Mammary epithelial cell (primary cell): ENCODE results near the gene CCL11.

ENCODE experiments used
- CTCF ChIP-seq, 2 donors: IDR thresholded peaks in 1 of 2; conservative IDR thresholded peaks in 1 of 2; 2 replicates each; pipeline ENCODE4 v1.5.1; 2011 to 2012; ENCODE audit warnings: inconsistent platforms in 2 of 2, low read length in 2 of 2, mild to moderate bottlenecking in 2 of 2, control low read depth in 1 of 2, low read depth in 1 of 2; ENCODE audit not compliant: insufficient read depth in 1 of 2; ENCODE audit errors: extremely low read depth in 1 of 2
- EZH2 ChIP-seq: IDR thresholded peaks from 2 replicates; pipeline ENCODE4 v1.6.1; 2012; ENCODE audit warnings: low read length, inconsistent platforms, borderline replicate concordance

DNA sequence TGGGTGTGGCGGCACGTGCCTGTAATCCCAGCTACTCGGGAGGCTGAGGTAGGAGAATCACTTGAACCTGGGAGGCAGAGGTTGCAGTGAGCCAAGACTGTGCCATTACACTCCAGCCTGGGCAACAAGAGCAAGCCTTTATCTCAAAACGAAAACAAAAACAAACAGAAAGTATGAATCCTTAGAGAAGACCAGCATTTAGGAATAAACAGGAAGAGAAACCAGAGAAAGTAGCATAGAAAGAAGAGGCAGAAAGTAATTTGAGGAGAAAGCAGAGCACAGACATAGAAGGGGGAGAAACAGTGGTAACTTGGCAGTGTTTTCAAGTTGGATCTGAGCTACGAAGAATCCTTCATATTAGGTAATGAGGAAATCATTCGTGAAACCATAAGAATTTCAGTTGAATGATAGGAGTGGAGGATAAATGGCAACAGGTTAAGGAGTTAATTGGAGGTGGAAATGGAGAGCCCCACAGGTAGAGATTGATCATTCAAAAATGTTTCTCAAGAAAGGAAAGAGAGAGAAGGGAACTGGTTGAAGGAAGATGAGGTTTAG, 40.1 kb upstream of the CCL11 start:
- TF ChIP-seq CTCF (conservative IDR thresholded peaks at IDR 0.05 in 1 of 2, IDR thresholded peaks at IDR 0.05 in 1 of 2; ENCODE audit: extremely low read depth in 1 of 2, insufficient read depth in 1 of 2, low read depth in 1 of 2, low read length in 2 of 2) (no peak), EZH2 (no peak)
